Right cardiac atrium (tissue), 5 donors: ENCODE results near the gene EYS. TPM values are rescaled to one million over a fixed set of nuclear protein-coding genes. Genes with fewer than 3 reads are reported as not detected.

Source experiments
- ATAC-seq, 2 donors: fragments of 200-7000 bp; cut with Tn5 transposase; one replicate each; pipeline versions ENCODE4 v1.8.0 to v1.9.1; 2020; ENCODE audit warnings: moderate library complexity in 2 of 2, mild to moderate bottlenecking in 1 of 2
- DNase-seq, 3 donors: peaks; one replicate each; pipeline ENCODE4 v3.0.0-alpha.2; 2020
- H3K27ac ChIP-seq: one replicate; pipeline ENCODE4 v1.5.1; 2013; ENCODE audit warnings: mild to moderate bottlenecking, low read length, control low read depth, moderate library complexity
- H3K27me3 ChIP-seq: one replicate; pipeline ENCODE4 v1.6.1; 2013; ENCODE audit not compliant: control insufficient read depth, insufficient read depth
- H3K4me1 ChIP-seq: one replicate; pipeline ENCODE4 v1.6.1; 2013; ENCODE audit warnings: low read length; ENCODE audit not compliant: control insufficient read depth, insufficient read depth
- H3K4me3 ChIP-seq: one replicate; pipeline ENCODE4 v1.5.1; 2013; ENCODE audit warnings: low read length, control low read depth
- H3K9me3 ChIP-seq: one replicate; pipeline ENCODE4 v1.6.1; 2013; ENCODE audit warnings: low read length; ENCODE audit not compliant: control insufficient read depth
- WGBS: extraction: QIAGEN DNeasy Blood & Tissue Kit; methylation state at CpG from one replicate; pipeline ENCODE4 v1.1.7; 2013; 5-methylcytosine and 5-hydroxymethylcytosine counted together
- intact Hi-C, 4 donors: fragments of 100-400 bp; cut with DNase I; formaldehyde crosslinking; loops; one replicate each; pipeline versions ENCODE4 v1.11.0 to v1.14.0; 2022 to 2023
- polyA plus RNA-seq: library from polyadenylated mRNA; stranded (reverse); fragments of 200-250 nt; gene quantifications from one replicate; pipeline ENCODE4 v1.2.3, GENCODE V29; 2013
- total RNA-seq, 4 donors: library from RNA; stranded (reverse); fragmentation: NEBNext Ultra II Directional; extraction: Animal tissue kit (Norgen Biotek cat#: 25700); gene quantifications; one replicate each; pipeline ENCODE4 v1.2.1, GENCODE V29; 2021
- donor health status: healthy with polysubstance abuse.
- donor health status: DM: no; HTN: yes; CAD: no.
- donor health status: DM: no; HTN: no; CAD: no.
- donor health status: DM: no; HTN: yes; CAD: no; lungs with severe emphysema.
- donor health status: DM: yes; HTN: yes; CAD: no.

EYS gene
- total and polyA plus RNA-seq, 5 donors = 0.02 to 0.24 (median 0.06) TPM; not detected in 2

GRCh38 chr6:64724091-64724490, 982.9 kb downstream of the EYS start:
- H3K4me3 ChIP-seq = no peak overlapping the region
- DNase-seq (no peak), ATAC-seq (no peak)
- no peaks in the 10 kb centered on the region for H3K27me3 ChIP-seq
- 88% methylated on average over 3 of the region's 3 CpGs for WGBS
- no peak overlapping the region for H3K27ac ChIP-seq
- intact Hi-C loops = no loop called here
- H3K9me3 ChIP-seq = no peaks in the 10 kb centered on the region
- H3K4me1 ChIP-seq = no peaks in the 10 kb centered on the region

GRCh38 chr6:64723327-64724058, 983.5 kb downstream of the EYS start:
- no peaks in the 10 kb centered on the region for H3K4me1 ChIP-seq
- ATAC-seq (no peak), DNase-seq (no peak)
- intact Hi-C loops = no loop called here
- H3K9me3 ChIP-seq = no peaks in the 10 kb centered on the region
- 80% methylated on average over 5 of the region's 5 CpGs for WGBS
- H3K27ac ChIP-seq = no peak overlapping the region
- no peak overlapping the region for H3K4me3 ChIP-seq
- no peaks in the 10 kb centered on the region for H3K27me3 ChIP-seq

- DNase-seq (no peak), ATAC-seq (no peak)
- Histone ChIP-seq H3K27me3 (no peaks in the 10 kb centered on the region), H3K4me1 (no peaks in the 10 kb centered on the region), H3K4me3 (no peak overlapping the region), H3K27ac (no peak overlapping the region), H3K9me3 (no peaks in the 10 kb centered on the region)
- intact Hi-C loops = no loop called here
- 95% methylated on average over 2 of the region's 2 CpGs for WGBS
Observed at GRCh38 chr6:64721865-64722264, 985.2 kb downstream of the EYS start.

GRCh38 chr6:64717281-64717680, 989.7 kb downstream of the EYS start:
- DNase-seq (no peak), ATAC-seq (no peak)
- Histone ChIP-seq H3K4me1 (no peaks in the 10 kb centered on the region), H3K4me3 (no peak overlapping the region), H3K27ac (no peak overlapping the region), H3K9me3 (no peaks in the 10 kb centered on the region), H3K27me3 (no peaks in the 10 kb centered on the region)
- intact Hi-C loops = no loop called here
- WGBS = 90% methylated on average over 3 of the region's 3 CpGs

- no peaks in the 10 kb centered on the region for H3K4me1 ChIP-seq
- intact Hi-C loops = no loop called here
- H3K9me3 ChIP-seq = no peaks in the 10 kb centered on the region
Observed at GRCh38 chr6:64715624-64716023, 991.4 kb downstream of the EYS start.

GRCh38 chr6:64714073-64714472, 993.0 kb downstream of the EYS start:
- no peak overlapping the region for H3K27ac ChIP-seq
- no peaks in the 10 kb centered on the region for H3K9me3 ChIP-seq
- intact Hi-C loops = no loop called here
- 44% methylated on average over 2 of the region's 2 CpGs for WGBS
- DNase-seq = no peak
- no peak for ATAC-seq
- H3K4me1 ChIP-seq = no peaks in the 10 kb centered on the region
- no peak overlapping the region for H3K4me3 ChIP-seq
- no peaks in the 10 kb centered on the region for H3K27me3 ChIP-seq

More at GRCh38 chr6:64715624-64716023, 991.4 kb downstream of the EYS start:
- 62% methylated on average over 3 of the region's 3 CpGs for WGBS
- DNase-seq = no peak
- H3K27ac ChIP-seq = no peak overlapping the region
- ATAC-seq = no peak
- no peaks in the 10 kb centered on the region for H3K27me3 ChIP-seq
- no peak overlapping the region for H3K4me3 ChIP-seq

- Histone ChIP-seq H3K4me3 (no peak overlapping the region), H3K4me1 (no peaks in the 10 kb centered on the region), H3K27ac (no peak overlapping the region), H3K9me3 (no peaks in the 10 kb centered on the region), H3K27me3 (no peaks in the 10 kb centered on the region)
- intact Hi-C loops = no loop called here
- DNase-seq = no peak
- WGBS = 75% methylated on average over 1 of the region's 1 CpG
- ATAC-seq = no peak
Observed at GRCh38 chr6:64713175-64713574, 993.9 kb downstream of the EYS start.

GRCh38 chr6:64712606-64713005, 994.4 kb downstream of the EYS start:
- Histone ChIP-seq H3K9me3 (no peaks in the 10 kb centered on the region), H3K4me3 (no peak overlapping the region), H3K27me3 (no peaks in the 10 kb centered on the region), H3K4me1 (no peaks in the 10 kb centered on the region), H3K27ac (no peak overlapping the region)
- WGBS = 62% methylated on average over 2 of the region's 2 CpGs
- intact Hi-C loops = no loop called here
- DNase-seq = no peak
- ATAC-seq = no peak

- Histone ChIP-seq H3K4me3 (no peak overlapping the region), H3K27ac (no peak overlapping the region), H3K9me3 (no peaks in the 10 kb centered on the region), H3K4me1 (no peaks in the 10 kb centered on the region), H3K27me3 (no peaks in the 10 kb centered on the region)
- DNase-seq (no peak), ATAC-seq (no peak)
- 47% methylated on average over 2 of the region's 2 CpGs for WGBS
- intact Hi-C loops = no loop called here
Observed at GRCh38 chr6:64703922-64704321, 1003.1 kb downstream of the EYS start.

- H3K4me1 ChIP-seq = no peaks in the 10 kb centered on the region
- no peaks in the 10 kb centered on the region for H3K27me3 ChIP-seq
- WGBS = 96% methylated on average over 1 of the region's 1 CpG
- intact Hi-C loops = no loop called here
- H3K27ac ChIP-seq = no peak overlapping the region
- ATAC-seq (no peak), DNase-seq (no peak)
- no peaks in the 10 kb centered on the region for H3K9me3 ChIP-seq
- H3K4me3 ChIP-seq = no peak overlapping the region
Observed at GRCh38 chr6:64696053-64696452, 1011.0 kb downstream of the EYS start.

- Histone ChIP-seq H3K4me1 (no peaks in the 10 kb centered on the region), H3K27ac (no peak overlapping the region), H3K27me3 (no peaks in the 10 kb centered on the region), H3K9me3 (no peaks in the 10 kb centered on the region), H3K4me3 (no peak overlapping the region)
- DNase-seq = no peak
- intact Hi-C loops = no loop called here
- WGBS = 68% methylated on average over 3 of the region's 3 CpGs
- no peak for ATAC-seq
Observed at GRCh38 chr6:64694356-64694755, 1012.7 kb downstream of the EYS start.

GRCh38 chr6:64691064-64691463, 1016.0 kb downstream of the EYS start:
- no peak for ATAC-seq
- intact Hi-C loops = no loop called here
- DNase-seq = no peak
- 86% methylated on average over 3 of the region's 3 CpGs for WGBS
- H3K9me3 ChIP-seq = no peaks in the 10 kb centered on the region
- H3K27ac ChIP-seq = no peak overlapping the region
- H3K4me3 ChIP-seq = no peak overlapping the region
- no peaks in the 10 kb centered on the region for H3K4me1 ChIP-seq
- no peaks in the 10 kb centered on the region for H3K27me3 ChIP-seq
